Spleen (tissue), 11 donors: ENCODE results near the gene OR8K5. TPM values are rescaled to one million over a fixed set of nuclear protein-coding genes. Genes with fewer than 3 reads are reported as not detected.

ENCODE experiments used
- DNase-seq: peaks from one replicate; pipeline ENCODE4 v3.0.0-alpha.2; 2020
- H3K27ac ChIP-seq, 8 donors: fragments of 200-600 bp; sonication (generic) in 7 of 8; 1 replicate in 4 of 8; 2 replicates in 4 of 8; pipeline versions ENCODE4 v1.5.0 to v1.8.0; 2016 to 2021; ENCODE audit warnings: inconsistent platforms in 4 of 8, mild to moderate bottlenecking in 4 of 8, moderate library complexity in 1 of 8
- H3K27me3 ChIP-seq, 7 donors: fragments of 200-600 bp; sonication (generic) in 6 of 7; replicated peaks in 1 of 7; 1 replicate in 4 of 7; 2 replicates in 3 of 7; pipeline versions ENCODE4 v1.5.0 to v1.8.0; 2016 to 2021; ENCODE audit warnings: inconsistent platforms in 3 of 7, mild to moderate bottlenecking in 1 of 7
- H3K36me3 ChIP-seq, 6 donors: fragments of 200-600 bp; sonication (generic) in 5 of 6; 1 replicate in 4 of 6; 2 replicates in 2 of 6; pipeline versions ENCODE4 v1.5.0 to v1.8.0; 2016 to 2021; ENCODE audit warnings: inconsistent platforms in 2 of 6
- H3K4me1 ChIP-seq, 6 donors: fragments of 200-600 bp; sonication (generic) in 5 of 6; 1 replicate in 3 of 6; 2 replicates in 3 of 6; pipeline versions ENCODE4 v1.5.0 to v1.8.0; 2016 to 2021; ENCODE audit warnings: inconsistent platforms in 3 of 6
- H3K4me3 ChIP-seq, 8 donors: fragments of 200-600 bp; sonication (generic) in 7 of 8; 1 replicate in 4 of 8; 2 replicates in 4 of 8; pipeline versions ENCODE4 v1.5.0 to v1.8.0; 2016 to 2021; ENCODE audit warnings: inconsistent platforms in 4 of 8, mild to moderate bottlenecking in 4 of 8, moderate library complexity in 2 of 8
- H3K9me3 ChIP-seq, 8 donors: fragments of 200-600 bp; sonication (generic) in 7 of 8; 1 replicate in 4 of 8; 2 replicates in 4 of 8; pipeline versions ENCODE4 v1.5.0 to v1.8.0; 2016 to 2021; ENCODE audit warnings: inconsistent platforms in 4 of 8
- CTCF ChIP-seq, 11 experiments: fragments of 200-600 bp in 7 of 11; fragments of 450-650 bp in 4 of 11; sonication (generic) in 4 of 11; IDR thresholded peaks in 8 of 11; conservative IDR thresholded peaks in 3 of 11; 1 replicate in 7 of 11; 2 replicates in 4 of 11; pipeline versions ENCODE4 v1.4.0 to v1.8.0; 2016 to 2021; ENCODE audit warnings: antibody characterized with exemption in 11 of 11, inconsistent platforms in 4 of 11, mild to moderate bottlenecking in 1 of 11
- POLR2A ChIP-seq, 3 donors: fragments of 450-650 bp; IDR thresholded peaks; one replicate each; pipeline ENCODE4 v1.5.1; 2017; ENCODE audit warnings: antibody characterized with exemption in 3 of 3, mild to moderate bottlenecking in 1 of 3
- POLR2AphosphoS5 ChIP-seq, 3 donors: sonication (generic); formaldehyde crosslinking; IDR thresholded peaks; one replicate each; pipeline ENCODE4 v1.5.1; 2017; ENCODE audit warnings: antibody characterized with exemption in 3 of 3
- WGBS, 5 donors: extraction: QIAGEN DNeasy Blood & Tissue Kit in 3 of 5; methylation state at CpG; one replicate each; pipeline versions ENCODE4 v1.1.5 to v1.1.7; 2013 to 2018; 5-methylcytosine and 5-hydroxymethylcytosine counted together
- intact Hi-C: fragments of 100-400 bp; cut with DNase I; formaldehyde crosslinking; loops from one replicate; pipeline ENCODE4 v1.15.0; 2023; ENCODE audit warnings: low total_unique reads
- polyA plus RNA-seq, 3 donors: library from polyadenylated mRNA; stranded (reverse); fragments of 200-250 nt; gene quantifications; one replicate each; pipeline ENCODE4 v1.2.1, GENCODE V29; 2013
- total RNA-seq, 7 donors: library from RNA; depleted of rRNA in 3 of 7; stranded (reverse); fragments of >200 nt in 3 of 7; fragmentation: NEBNext Ultra II Directional in 4 of 7; extraction: Animal tissue kit (Norgen Biotek cat#: 25700) in 4 of 7; gene quantifications; one replicate each; pipeline versions ENCODE4 v1.1.0 to v1.2.1, GENCODE V29; 2016 to 2021
- donor health status: healthy with polysubstance abuse.
- donor health status: DM: no; HTN: no; CAD: no; lungs with moderate emphysema.
- donor health status: DM: no; HTN: no; CAD: no.
- donor health status: Bipolar disorder and iron deficiency.
- donor health status: healthy.
- donor health status: DM: no; HTN: no; CAD: no.
- donor health status: DM: yes; HTN: yes; CAD: no.

The OR8K5 gene
- total and polyA plus RNA-seq, 10 donors, result not detected

GRCh38 chr11:56188602-56189001 is 28.5 kb upstream of the OR8K5 start:
- no peak for TF ChIP-seq CTCF (IDR thresholded peaks at IDR 0.05 in 8 of 11, conservative IDR thresholded peaks at IDR 0.05 in 3 of 11)
- TF ChIP-seq POLR2A (IDR thresholded peaks at IDR 0.05), result no peak
- TF ChIP-seq POLR2AphosphoS5 (IDR thresholded peaks at IDR 0.05), result no peak
- Histone ChIP-seq H3K4me1 (no peaks in the 10 kb centered on the region), H3K4me3 (no peak overlapping the region), H3K27me3 (no peaks in the 10 kb centered on the region), H3K9me3 (peaks cover 0 to 26% (median 14%) of the 10 kb centered on the region in 8 donors), H3K36me3 (no peaks in the 10 kb centered on the region), H3K27ac (no peak overlapping the region)
- no peak for DNase-seq
- intact Hi-C loops, result no loop called here
- WGBS, 5 donors, result 86 to 92% (median 88%) methylated on average over 3 of the region's 3 CpGs

GRCh38 chr11:56183459-56183858 is 23.3 kb upstream of the OR8K5 start:
- intact Hi-C loops, result no loop called here
- no peak for TF ChIP-seq POLR2AphosphoS5 (IDR thresholded peaks at IDR 0.05)
- no peak for TF ChIP-seq CTCF (IDR thresholded peaks at IDR 0.05 in 8 of 11, conservative IDR thresholded peaks at IDR 0.05 in 3 of 11)
- no peak for TF ChIP-seq POLR2A (IDR thresholded peaks at IDR 0.05)

GRCh38 chr11:56176318-56176717 is 16.2 kb upstream of the OR8K5 start, which contains the start of gene OR5J2:
Gene OR5J2, plus strand, starts transcription at chr11:56176618. Its CDS starts 0 bp downstream, at chr11:56176618.
- no peaks in the 10 kb centered on the region for H3K36me3 ChIP-seq
- no peak within 1 kb of the TSS for H3K27ac ChIP-seq
- H3K4me1 ChIP-seq, result no peaks in the 10 kb centered on the region
- no peak for TF ChIP-seq POLR2AphosphoS5 (IDR thresholded peaks at IDR 0.05)
- TF ChIP-seq CTCF (IDR thresholded peaks at IDR 0.05 in 8 of 11, conservative IDR thresholded peaks at IDR 0.05 in 3 of 11), result no peak
- no peak for TF ChIP-seq POLR2A (IDR thresholded peaks at IDR 0.05)
- intact Hi-C loops, result no loop called here
- 61 to 69% (median 63%) methylated on average over 1 of the region's 1 CpG for WGBS, 5 donors
- DNase-seq, result no peak
- no peak within 1 kb of the TSS for H3K4me3 ChIP-seq
- peaks cover 0 to 48% (median 41%) of the 10 kb centered on the region in 8 donors for H3K9me3 ChIP-seq
- no peaks in the 10 kb centered on the region for H3K27me3 ChIP-seq

More at GRCh38 chr11:56183459-56183858, 23.3 kb upstream of the OR8K5 start:
- H3K27ac ChIP-seq, result no peak overlapping the region
- H3K9me3 ChIP-seq, result peaks cover 0 to 34% (median 26%) of the 10 kb centered on the region in 8 donors
- no peaks in the 10 kb centered on the region for H3K27me3 ChIP-seq
- no peaks in the 10 kb centered on the region for H3K4me1 ChIP-seq
- DNase-seq, result no peak
- no peaks in the 10 kb centered on the region for H3K36me3 ChIP-seq
- no peak overlapping the region for H3K4me3 ChIP-seq

DNA sequence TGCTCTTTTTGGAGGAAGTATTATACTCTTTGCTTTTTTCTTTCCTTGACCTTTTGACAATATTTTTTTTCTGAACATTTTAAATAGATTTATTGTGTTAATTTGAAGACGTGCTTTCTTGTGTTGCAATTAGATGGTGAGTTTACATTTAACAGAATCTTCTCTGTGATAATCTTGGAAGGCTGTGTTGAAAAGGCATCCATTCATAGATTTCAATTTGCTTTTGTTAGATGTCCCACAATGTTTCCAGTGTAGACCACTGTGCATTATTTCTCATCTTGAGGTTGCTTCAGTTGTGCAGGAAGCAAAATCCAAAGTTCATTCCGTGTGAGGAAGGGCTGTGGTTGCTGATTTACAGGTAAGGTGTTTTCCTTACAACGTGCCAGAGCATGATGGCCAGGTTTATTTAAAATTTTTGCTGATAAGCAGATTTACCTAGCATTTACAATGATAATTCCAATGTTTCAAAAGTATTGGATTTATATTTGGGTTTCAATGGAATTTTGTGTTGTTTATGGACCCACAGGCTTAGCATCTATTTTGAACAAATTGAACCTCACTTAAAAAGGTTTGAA is 12.2 kb upstream of the OR8K5 start:
- Histone ChIP-seq H3K27ac (no peak overlapping the region), H3K4me3 (no peak overlapping the region), H3K9me3 (peaks cover 0 to 27% (median 17%) of the 10 kb centered on the region in 8 donors), H3K27me3 (no peaks in the 10 kb centered on the region), H3K36me3 (no peaks in the 10 kb centered on the region), H3K4me1 (no peaks in the 10 kb centered on the region)
- intact Hi-C loops, result no loop called here
- no peak for DNase-seq
- WGBS, 5 donors, result 63 to 74% (median 68%) methylated on average over 3 of the region's 3 CpGs
- TF ChIP-seq POLR2A (IDR thresholded peaks at IDR 0.05) (no peak), POLR2AphosphoS5 (IDR thresholded peaks at IDR 0.05) (no peak), CTCF (IDR thresholded peaks at IDR 0.05 in 8 of 11, conservative IDR thresholded peaks at IDR 0.05 in 3 of 11) (no peak)
